SK-N-SH treated with all-trans-retinoic acid at 6 μM for 48 hours (cell line): Measurements from ENCODE around the gene CMTR2.

Source experiments
- ATAC-seq: fragments of 200-7000 bp; cut with Tn5 transposase; 3 replicates; pipeline ENCODE4 v1.9.1; 2020; ENCODE audit warnings: mild to moderate bottlenecking, moderate library complexity
- BACH2 ChIP-seq: fragments of 250-450 bp; sonication (Bioruptor Pico); IDR thresholded peaks from 2 replicates; pipeline ENCODE4 v1.9.0; 2021; ENCODE audit warnings: mild to moderate bottlenecking, borderline replicate concordance
- CSDC2 ChIP-seq: fragments of 250-450 bp; sonication (Bioruptor Pico); IDR thresholded peaks from 2 replicates; pipeline ENCODE4 v1.5.0; 2020; ENCODE audit warnings: mild to moderate bottlenecking, moderate library complexity
- CSRNP3 ChIP-seq: fragments of 250-450 bp; sonication (Bioruptor Pico); IDR thresholded peaks from 2 replicates; pipeline ENCODE4 v1.5.1; 2021; ENCODE audit warnings: mild to moderate bottlenecking, moderate library complexity
- ESRRG ChIP-seq: fragments of 250-450 bp; sonication (Bioruptor Pico); IDR thresholded peaks from 2 replicates; pipeline ENCODE4 v1.6.1; 2021; ENCODE audit warnings: mild to moderate bottlenecking
- GLIS3 ChIP-seq: fragments of 250-450 bp; sonication (Bioruptor Pico); IDR thresholded peaks from 2 replicates; pipeline ENCODE4 v1.5.0; 2020; ENCODE audit warnings: mild to moderate bottlenecking, moderate library complexity
- OSR1 ChIP-seq: fragments of 250-450 bp; sonication (Bioruptor Pico); IDR thresholded peaks from 2 replicates; pipeline ENCODE4 v1.8.0; 2022; ENCODE audit warnings: moderate library complexity, mild to moderate bottlenecking, inconsistent platforms
- PPARA ChIP-seq: fragments of 250-450 bp; sonication (Bioruptor Pico); IDR thresholded peaks from 2 replicates; pipeline ENCODE4 v1.5.0; 2020; ENCODE audit warnings: mild to moderate bottlenecking, borderline replicate concordance
- RARB ChIP-seq: fragments of 250-450 bp; sonication (Bioruptor Pico); IDR thresholded peaks from 2 replicates; pipeline ENCODE4 v1.8.0; 2021; ENCODE audit warnings: mild to moderate bottlenecking, moderate library complexity
- SNAI2 ChIP-seq: fragments of 250-450 bp; sonication (Bioruptor Pico); IDR thresholded peaks from 2 replicates; pipeline ENCODE4 v1.5.0; 2020; ENCODE audit warnings: mild to moderate bottlenecking, moderate library complexity
- TCF4 ChIP-seq: fragments of 250-450 bp; sonication (Bioruptor Pico); IDR thresholded peaks from 2 replicates; pipeline ENCODE4 v1.8.0; 2021; ENCODE audit warnings: mild to moderate bottlenecking, moderate library complexity, borderline replicate concordance
- TOX ChIP-seq: fragments of 250-450 bp; sonication (Bioruptor Pico); IDR thresholded peaks from 2 replicates; pipeline ENCODE4 v1.8.0; 2021; ENCODE audit warnings: mild to moderate bottlenecking, moderate library complexity, borderline replicate concordance
- ZC3H10 ChIP-seq: fragments of 250-450 bp; sonication (Bioruptor Pico); IDR thresholded peaks from 2 replicates; pipeline ENCODE4 v1.5.1; 2021; ENCODE audit warnings: mild to moderate bottlenecking, moderate library complexity
- ZFP3 ChIP-seq: fragments of 250-450 bp; sonication (Bioruptor Pico); IDR thresholded peaks from 2 replicates; pipeline ENCODE4 v1.5.0; 2020; ENCODE audit warnings: mild to moderate bottlenecking, moderate library complexity
- ZFP30 ChIP-seq: fragments of 450-650 bp; formaldehyde crosslinking; IDR thresholded peaks from 2 replicates; pipeline ENCODE4 v1.5.0; 2022; ENCODE audit warnings: mild to moderate bottlenecking, moderate library complexity
- ZNF565 ChIP-seq: fragments of 450-650 bp; formaldehyde crosslinking; conservative IDR thresholded peaks from 2 replicates; pipeline ENCODE4 v1.5.0; 2020; ENCODE audit warnings: low read depth, mild to moderate bottlenecking, moderate library complexity
- ZNF70 ChIP-seq: fragments of 450-650 bp; formaldehyde crosslinking; IDR thresholded peaks from 2 replicates; pipeline ENCODE4 v1.5.0; 2020; ENCODE audit warnings: mild to moderate bottlenecking, moderate library complexity
- ZNF8 ChIP-seq: fragments of 450-650 bp; formaldehyde crosslinking; IDR thresholded peaks from 2 replicates; pipeline ENCODE4 v1.5.0; 2020; ENCODE audit warnings: mild to moderate bottlenecking, moderate library complexity
- TF ChIP-seq, protein P1 (sequence below): fragments of 250-450 bp; sonication (Bioruptor Pico); IDR thresholded peaks from 2 replicates; pipeline ENCODE4 v1.8.0; 2021; ENCODE audit warnings: low read depth, mild to moderate bottlenecking, moderate library complexity, borderline replicate concordance
- TF ChIP-seq, protein P2 (sequence below): fragments of 250-450 bp; sonication (Bioruptor Pico); IDR thresholded peaks from 2 replicates; pipeline ENCODE4 v1.8.0; 2020; ENCODE audit warnings: mild to moderate bottlenecking, moderate library complexity, borderline replicate concordance
- TF ChIP-seq, protein P3 (sequence below): fragments of 250-450 bp; sonication (Bioruptor Pico); IDR thresholded peaks from 2 replicates; pipeline ENCODE4 v1.5.1; 2020; ENCODE audit warnings: low read depth, mild to moderate bottlenecking, moderate library complexity

The CMTR2 gene

GRCh38 chr16:71276589-71277334 lies 12.4 kb downstream of the CMTR2 start:
- ATAC-seq = no peak
- TF ChIP-seq, protein P1, sequence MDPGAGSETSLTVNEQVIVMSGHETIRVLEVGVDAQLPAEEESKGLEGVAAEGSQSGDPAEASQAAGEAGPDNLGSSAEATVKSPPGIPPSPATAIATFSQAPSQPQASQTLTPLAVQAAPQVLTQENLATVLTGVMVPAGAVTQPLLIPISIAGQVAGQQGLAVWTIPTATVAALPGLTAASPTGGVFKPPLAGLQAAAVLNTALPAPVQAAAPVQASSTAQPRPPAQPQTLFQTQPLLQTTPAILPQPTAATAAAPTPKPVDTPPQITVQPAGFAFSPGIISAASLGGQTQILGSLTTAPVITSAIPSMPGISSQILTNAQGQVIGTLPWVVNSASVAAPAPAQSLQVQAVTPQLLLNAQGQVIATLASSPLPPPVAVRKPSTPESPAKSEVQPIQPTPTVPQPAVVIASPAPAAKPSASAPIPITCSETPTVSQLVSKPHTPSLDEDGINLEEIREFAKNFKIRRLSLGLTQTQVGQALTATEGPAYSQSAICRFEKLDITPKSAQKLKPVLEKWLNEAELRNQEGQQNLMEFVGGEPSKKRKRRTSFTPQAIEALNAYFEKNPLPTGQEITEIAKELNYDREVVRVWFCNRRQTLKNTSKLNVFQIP (CRISPR knock-in tag) = no peak
- TF ChIP-seq SNAI2 (CRISPR knock-in tag) (no peak), ZFP30 (CRISPR knock-in tag) (no peak), CSRNP3 (CRISPR knock-in tag) (no peak), ZC3H10 (CRISPR knock-in tag) (no peak), OSR1 (CRISPR knock-in tag) (no peak), PPARA (no peak)

DNA sequence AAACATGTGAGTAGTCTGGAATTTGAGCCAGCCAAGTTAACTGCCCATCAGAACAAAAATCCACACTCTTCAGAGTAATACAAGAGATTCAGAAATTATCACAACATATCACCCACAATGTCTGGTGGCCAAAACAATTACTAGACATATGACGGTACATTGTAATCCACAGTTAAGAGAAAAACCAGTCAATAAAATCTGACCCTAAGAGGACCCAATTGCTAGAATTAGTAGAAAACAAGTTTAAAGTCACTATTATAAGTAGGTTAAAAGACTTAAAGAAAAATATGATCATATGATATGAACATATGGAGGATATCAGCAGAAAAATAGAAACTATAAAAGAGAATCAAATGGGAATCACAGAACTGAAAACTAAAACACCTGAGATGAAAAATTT lies 15.8 kb downstream of the CMTR2 start:
- no peak for TF ChIP-seq TCF4 (CRISPR knock-in tag)
- TF ChIP-seq ZNF70 (CRISPR knock-in tag) = no peak
- TF ChIP-seq RARB (CRISPR knock-in tag) = no peak
- no peak for TF ChIP-seq OSR1 (CRISPR knock-in tag)
- no peak for ATAC-seq

- ATAC-seq = no peak
- TF ChIP-seq ESRRG (no peak), BACH2 (CRISPR knock-in tag) (no peak), ZNF70 (CRISPR knock-in tag) (no peak), OSR1 (CRISPR knock-in tag) (no peak), PPARA (no peak), TOX (CRISPR knock-in tag) (no peak), ZFP30 (CRISPR knock-in tag) (no peak), ZFP3 (CRISPR knock-in tag) (no peak), CSDC2 (no peak), SNAI2 (CRISPR knock-in tag) (no peak), ZNF565 (CRISPR knock-in tag) (no peak), CSRNP3 (CRISPR knock-in tag) (no peak), TCF4 (CRISPR knock-in tag) (no peak), ZNF8 (CRISPR knock-in tag) (no peak), GLIS3 (CRISPR knock-in tag) (no peak)
- TF ChIP-seq, protein P1 (CRISPR knock-in tag) = no peak
- TF ChIP-seq, protein P2, sequence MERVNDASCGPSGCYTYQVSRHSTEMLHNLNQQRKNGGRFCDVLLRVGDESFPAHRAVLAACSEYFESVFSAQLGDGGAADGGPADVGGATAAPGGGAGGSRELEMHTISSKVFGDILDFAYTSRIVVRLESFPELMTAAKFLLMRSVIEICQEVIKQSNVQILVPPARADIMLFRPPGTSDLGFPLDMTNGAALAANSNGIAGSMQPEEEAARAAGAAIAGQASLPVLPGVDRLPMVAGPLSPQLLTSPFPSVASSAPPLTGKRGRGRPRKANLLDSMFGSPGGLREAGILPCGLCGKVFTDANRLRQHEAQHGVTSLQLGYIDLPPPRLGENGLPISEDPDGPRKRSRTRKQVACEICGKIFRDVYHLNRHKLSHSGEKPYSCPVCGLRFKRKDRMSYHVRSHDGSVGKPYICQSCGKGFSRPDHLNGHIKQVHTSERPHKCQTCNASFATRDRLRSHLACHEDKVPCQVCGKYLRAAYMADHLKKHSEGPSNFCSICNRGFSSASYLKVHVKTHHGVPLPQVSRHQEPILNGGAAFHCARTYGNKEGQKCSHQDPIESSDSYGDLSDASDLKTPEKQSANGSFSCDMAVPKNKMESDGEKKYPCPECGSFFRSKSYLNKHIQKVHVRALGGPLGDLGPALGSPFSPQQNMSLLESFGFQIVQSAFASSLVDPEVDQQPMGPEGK (CRISPR knock-in tag) = no peak
- TF ChIP-seq, protein P3, sequence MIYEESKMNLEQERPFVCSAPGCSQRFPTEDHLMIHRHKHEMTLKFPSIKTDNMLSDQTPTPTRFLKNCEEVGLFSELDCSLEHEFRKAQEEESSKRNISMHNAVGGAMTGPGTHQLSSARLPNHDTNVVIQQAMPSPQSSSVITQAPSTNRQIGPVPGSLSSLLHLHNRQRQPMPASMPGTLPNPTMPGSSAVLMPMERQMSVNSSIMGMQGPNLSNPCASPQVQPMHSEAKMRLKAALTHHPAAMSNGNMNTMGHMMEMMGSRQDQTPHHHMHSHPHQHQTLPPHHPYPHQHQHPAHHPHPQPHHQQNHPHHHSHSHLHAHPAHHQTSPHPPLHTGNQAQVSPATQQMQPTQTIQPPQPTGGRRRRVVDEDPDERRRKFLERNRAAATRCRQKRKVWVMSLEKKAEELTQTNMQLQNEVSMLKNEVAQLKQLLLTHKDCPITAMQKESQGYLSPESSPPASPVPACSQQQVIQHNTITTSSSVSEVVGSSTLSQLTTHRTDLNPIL (CRISPR knock-in tag) = no peak
These were observed 24.9 kb downstream of the CMTR2 start for GRCh38 chr16:71264299-71264698.
